GM19463 (cell line): ENCODE results near the gene TUBB6.

Source experiments
- ATAC-seq: cut with Tn5 transposase; IDR thresholded peaks from one replicate; pipeline ENCODE4 v1.9.1; 2021; ENCODE audit warnings: mild to moderate bottlenecking, moderate library complexity; ENCODE audit not compliant: unreplicated experiment

Gene TUBB6

GRCh38 chr18:12290086-12290485 is 18.0 kb upstream of the TUBB6 start:
- no peak for ATAC-seq

- no peak for ATAC-seq
Observed at GRCh38 chr18:12291161-12291560, 16.9 kb upstream of the TUBB6 start.

GRCh38 chr18:12291690-12292089 is 16.4 kb upstream of the TUBB6 start:
- no peak for ATAC-seq

- ATAC-seq, result no peak
Observed at GRCh38 chr18:12293831-12294230, 14.2 kb upstream of the TUBB6 start.

GRCh38 chr18:12295389-12296086 is 12.5 kb upstream of the TUBB6 start:
- ATAC-seq, result no peak

- ATAC-seq, result no peak
Observed at GRCh38 chr18:12296087-12296403, 12.0 kb upstream of the TUBB6 start.

GRCh38 chr18:12296457-12296856 is 11.6 kb upstream of the TUBB6 start:
- ATAC-seq, result no peak

GRCh38 chr18:12299862-12300261 is 8.2 kb upstream of the TUBB6 start:
- no peak for ATAC-seq

- no peak for ATAC-seq
Observed at GRCh38 chr18:12301263-12302005, 6.6 kb upstream of the TUBB6 start.

GRCh38 chr18:12302391-12303147 is 5.5 kb upstream of the TUBB6 start:
- no peak for ATAC-seq

- ATAC-seq, result no peak
Observed at GRCh38 chr18:12304351-12305210, 3.5 kb upstream of the TUBB6 start.

- no peak for ATAC-seq
Observed at GRCh38 chr18:12305211-12305610, 2.8 kb upstream of the TUBB6 start.

- ATAC-seq, result no peak
Observed at GRCh38 chr18:12305930-12306629, 2.0 kb upstream of the TUBB6 start.

GRCh38 chr18:12306752-12307700 is 1.0 kb upstream of the TUBB6 start:
- ATAC-seq, result no peak

- peak; percentile 65 for ATAC-seq
Observed at GRCh38 chr18:12308386-12309100, 502 bp downstream of the TUBB6 start.

- no peak for ATAC-seq
Observed at GRCh38 chr18:12309683-12310198, 1.7 kb downstream of the TUBB6 start.

GRCh38 chr18:12310762-12311161 is 2.7 kb downstream of the TUBB6 start:
- ATAC-seq, result no peak

- no peak for ATAC-seq
Observed at GRCh38 chr18:12312976-12313375, 4.9 kb downstream of the TUBB6 start.
